MG63 (cell line): ENCODE results near the gene HSFY1. TPM values are rescaled to one million over a fixed set of nuclear protein-coding genes. Genes with fewer than 3 reads are reported as not detected.
"Not testable (repeated sequence)": the region's sequence is repeated elsewhere in the genome, so short reads cannot be mapped to it uniquely, and the experiment has no call there.

Source experiments
- DNase-seq: peaks from one replicate; pipeline ENCODE4 v3.0.0-alpha.2; 2020
- H3K27me3 ChIP-seq: fragments of 250-450 bp; sonication (Bioruptor Pico); 2 replicates; pipeline ENCODE4 v1.5.1; 2020; ENCODE audit warnings: mild to moderate bottlenecking, moderate library complexity
- H3K36me3 ChIP-seq: fragments of 250-450 bp; sonication (Bioruptor Pico); 2 replicates; pipeline ENCODE4 v1.5.1; 2020; ENCODE audit warnings: mild to moderate bottlenecking, moderate library complexity
- H3K4me3 ChIP-seq: fragments of 250-450 bp; sonication (Bioruptor Pico); 2 replicates; pipeline ENCODE4 v1.5.1; 2020; ENCODE audit warnings: mild to moderate bottlenecking, moderate library complexity
- H3K9me3 ChIP-seq: fragments of 250-450 bp; sonication (Bioruptor Pico); 2 replicates; pipeline ENCODE4 v1.5.1; 2020; ENCODE audit warnings: mild to moderate bottlenecking, moderate library complexity
- total RNA-seq: library from RNA; depleted of rRNA; stranded (reverse); fragments of >200 nt; shearing (Covaris generic); gene quantifications from 2 replicates; pipeline ENCODE4 v1.2.3, GENCODE V29; 2014; ENCODE audit warnings: low replicate concordance; rRNA removed

The HSFY1 gene
- not detected in 2 replicates for total RNA-seq

- H3K27me3 ChIP-seq, H3K4me3 ChIP-seq, H3K36me3 ChIP-seq, H3K9me3 ChIP-seq, DNase-seq: not testable (repeated sequence)
Observed at GRCh38 chrY:18546420-18546819, at the start of gene HSFY1. HSFY1 (plus strand) TSS chrY:18546720; CDS start chrY:18546788, 68 bp downstream.

GRCh38 chrY:18504266-18504665, 42.3 kb upstream of the HSFY1 start:
- not testable (repeated sequence) for H3K4me3 ChIP-seq, H3K9me3 ChIP-seq, H3K27me3 ChIP-seq, DNase-seq, H3K36me3 ChIP-seq

- H3K4me3 ChIP-seq, H3K9me3 ChIP-seq, H3K27me3 ChIP-seq, DNase-seq, H3K36me3 ChIP-seq: not testable (repeated sequence)
Observed at GRCh38 chrY:18530995-18531655, 15.4 kb upstream of the HSFY1 start.

GRCh38 chrY:18538952-18539351, 7.6 kb upstream of the HSFY1 start:
- H3K4me3 ChIP-seq, H3K27me3 ChIP-seq, DNase-seq, H3K36me3 ChIP-seq, H3K9me3 ChIP-seq: not testable (repeated sequence)

- H3K27me3 ChIP-seq, DNase-seq, H3K9me3 ChIP-seq, H3K36me3 ChIP-seq, H3K4me3 ChIP-seq: not testable (repeated sequence)
Observed at GRCh38 chrY:18553132-18553531, 6.6 kb downstream of the HSFY1 start.

GRCh38 chrY:18565915-18566314, 19.4 kb downstream of the HSFY1 start:
- not testable (repeated sequence) for H3K27me3 ChIP-seq, H3K4me3 ChIP-seq, H3K9me3 ChIP-seq, DNase-seq, H3K36me3 ChIP-seq

Other genes starting within 250 kb of the HSFY1 start
- gene HSFY2, start 227.0 kb downstream of the HSFY1 start, total RNA-seq: 4.7 TPM in 1 of 2 replicates, not detected in the other